SK-N-SH treated with all-trans-retinoic acid at 6 μM for 48 hours (cell line): ENCODE results near the gene LGI2.
"Not testable (repeated sequence)": the region's sequence is repeated elsewhere in the genome, so short reads cannot be mapped to it uniquely, and the experiment has no call there.

ENCODE experiments used
- ATAC-seq: fragments of 200-7000 bp; cut with Tn5 transposase; 3 replicates; pipeline ENCODE4 v1.9.1; 2020; ENCODE audit warnings: mild to moderate bottlenecking, moderate library complexity
- ARNTL ChIP-seq: fragments of 450-650 bp; formaldehyde crosslinking; IDR thresholded peaks from 2 replicates; pipeline ENCODE4 v1.5.0; 2020; ENCODE audit warnings: low read depth, mild to moderate bottlenecking, moderate library complexity, borderline replicate concordance
- BACH2 ChIP-seq: fragments of 250-450 bp; sonication (Bioruptor Pico); IDR thresholded peaks from 2 replicates; pipeline ENCODE4 v1.9.0; 2021; ENCODE audit warnings: mild to moderate bottlenecking, borderline replicate concordance
- CREB5 ChIP-seq: fragments of 250-450 bp; sonication (Bioruptor Pico); IDR thresholded peaks from 2 replicates; pipeline ENCODE4 v1.5.1; 2020; ENCODE audit warnings: low read depth, mild to moderate bottlenecking, moderate library complexity
- CSDC2 ChIP-seq: fragments of 250-450 bp; sonication (Bioruptor Pico); IDR thresholded peaks from 2 replicates; pipeline ENCODE4 v1.5.0; 2020; ENCODE audit warnings: mild to moderate bottlenecking, moderate library complexity
- ESRRG ChIP-seq: fragments of 250-450 bp; sonication (Bioruptor Pico); IDR thresholded peaks from 2 replicates; pipeline ENCODE4 v1.6.1; 2021; ENCODE audit warnings: mild to moderate bottlenecking
- GLIS3 ChIP-seq: fragments of 250-450 bp; sonication (Bioruptor Pico); IDR thresholded peaks from 2 replicates; pipeline ENCODE4 v1.5.0; 2020; ENCODE audit warnings: mild to moderate bottlenecking, moderate library complexity
- OSR1 ChIP-seq: fragments of 250-450 bp; sonication (Bioruptor Pico); IDR thresholded peaks from 2 replicates; pipeline ENCODE4 v1.8.0; 2022; ENCODE audit warnings: moderate library complexity, mild to moderate bottlenecking, inconsistent platforms
- POU6F1 ChIP-seq: fragments of 250-450 bp; sonication (Bioruptor Pico); IDR thresholded peaks from 2 replicates; pipeline ENCODE4 v1.8.0; 2021; ENCODE audit warnings: low read depth, mild to moderate bottlenecking, moderate library complexity, borderline replicate concordance
- PPARA ChIP-seq: fragments of 250-450 bp; sonication (Bioruptor Pico); IDR thresholded peaks from 2 replicates; pipeline ENCODE4 v1.5.0; 2020; ENCODE audit warnings: mild to moderate bottlenecking, borderline replicate concordance
- RARB ChIP-seq: fragments of 250-450 bp; sonication (Bioruptor Pico); IDR thresholded peaks from 2 replicates; pipeline ENCODE4 v1.8.0; 2021; ENCODE audit warnings: mild to moderate bottlenecking, moderate library complexity
- SNAI2 ChIP-seq: fragments of 250-450 bp; sonication (Bioruptor Pico); IDR thresholded peaks from 2 replicates; pipeline ENCODE4 v1.5.0; 2020; ENCODE audit warnings: mild to moderate bottlenecking, moderate library complexity
- TCF4 ChIP-seq: fragments of 250-450 bp; sonication (Bioruptor Pico); IDR thresholded peaks from 2 replicates; pipeline ENCODE4 v1.8.0; 2021; ENCODE audit warnings: mild to moderate bottlenecking, moderate library complexity, borderline replicate concordance
- TOX ChIP-seq: fragments of 250-450 bp; sonication (Bioruptor Pico); IDR thresholded peaks from 2 replicates; pipeline ENCODE4 v1.8.0; 2021; ENCODE audit warnings: mild to moderate bottlenecking, moderate library complexity, borderline replicate concordance
- TSHZ2 ChIP-seq: fragments of 250-450 bp; sonication (Bioruptor Pico); IDR thresholded peaks from 2 replicates; pipeline ENCODE4 v1.5.0; 2020; ENCODE audit warnings: mild to moderate bottlenecking, moderate library complexity
- ZC3H10 ChIP-seq: fragments of 250-450 bp; sonication (Bioruptor Pico); IDR thresholded peaks from 2 replicates; pipeline ENCODE4 v1.5.1; 2021; ENCODE audit warnings: mild to moderate bottlenecking, moderate library complexity
- ZFP3 ChIP-seq: fragments of 250-450 bp; sonication (Bioruptor Pico); IDR thresholded peaks from 2 replicates; pipeline ENCODE4 v1.5.0; 2020; ENCODE audit warnings: mild to moderate bottlenecking, moderate library complexity
- ZFP30 ChIP-seq: fragments of 450-650 bp; formaldehyde crosslinking; IDR thresholded peaks from 2 replicates; pipeline ENCODE4 v1.5.0; 2022; ENCODE audit warnings: mild to moderate bottlenecking, moderate library complexity
- ZNF565 ChIP-seq: fragments of 450-650 bp; formaldehyde crosslinking; conservative IDR thresholded peaks from 2 replicates; pipeline ENCODE4 v1.5.0; 2020; ENCODE audit warnings: low read depth, mild to moderate bottlenecking, moderate library complexity
- ZNF70 ChIP-seq: fragments of 450-650 bp; formaldehyde crosslinking; IDR thresholded peaks from 2 replicates; pipeline ENCODE4 v1.5.0; 2020; ENCODE audit warnings: mild to moderate bottlenecking, moderate library complexity
- ZNF8 ChIP-seq: fragments of 450-650 bp; formaldehyde crosslinking; IDR thresholded peaks from 2 replicates; pipeline ENCODE4 v1.5.0; 2020; ENCODE audit warnings: mild to moderate bottlenecking, moderate library complexity
- TF ChIP-seq, protein P1 (sequence below): fragments of 250-450 bp; sonication (Bioruptor Pico); IDR thresholded peaks from 2 replicates; pipeline ENCODE4 v1.5.1; 2021; ENCODE audit warnings: mild to moderate bottlenecking, moderate library complexity
- TF ChIP-seq, protein P2 (sequence below): fragments of 250-450 bp; sonication (Bioruptor Pico); IDR thresholded peaks from 2 replicates; pipeline ENCODE4 v1.8.0; 2020; ENCODE audit warnings: mild to moderate bottlenecking, moderate library complexity, borderline replicate concordance

The LGI2 gene

DNA sequence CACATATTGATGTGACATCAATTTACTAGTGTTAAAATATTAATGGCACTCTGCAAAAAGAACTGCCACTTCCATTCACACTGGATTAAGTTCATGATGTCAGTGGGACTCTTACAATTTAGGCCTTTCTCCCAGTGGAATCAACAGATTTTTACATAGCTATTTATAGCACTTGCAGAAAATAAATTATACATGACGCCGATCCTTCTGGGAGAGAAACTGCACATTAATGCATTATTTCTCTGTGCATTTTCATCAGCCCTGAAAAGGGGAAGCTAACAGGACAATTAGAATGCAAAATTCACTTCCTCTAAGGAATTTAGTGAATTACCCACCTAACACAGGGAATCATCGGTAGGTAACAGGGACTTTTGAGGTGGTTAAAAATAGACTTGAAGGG, 15.7 kb downstream of the LGI2 start:
- ATAC-seq: no peak
- TF ChIP-seq CSDC2 (CRISPR knock-in tag): no peak
- no peak for TF ChIP-seq ZC3H10
- TF ChIP-seq GLIS3 (CRISPR knock-in tag): no peak
- no peak for TF ChIP-seq TCF4 (CRISPR knock-in tag)
- no peak for TF ChIP-seq ESRRG (CRISPR knock-in tag)
- no peak for TF ChIP-seq ZFP30 (CRISPR knock-in tag)
- TF ChIP-seq, protein P1, sequence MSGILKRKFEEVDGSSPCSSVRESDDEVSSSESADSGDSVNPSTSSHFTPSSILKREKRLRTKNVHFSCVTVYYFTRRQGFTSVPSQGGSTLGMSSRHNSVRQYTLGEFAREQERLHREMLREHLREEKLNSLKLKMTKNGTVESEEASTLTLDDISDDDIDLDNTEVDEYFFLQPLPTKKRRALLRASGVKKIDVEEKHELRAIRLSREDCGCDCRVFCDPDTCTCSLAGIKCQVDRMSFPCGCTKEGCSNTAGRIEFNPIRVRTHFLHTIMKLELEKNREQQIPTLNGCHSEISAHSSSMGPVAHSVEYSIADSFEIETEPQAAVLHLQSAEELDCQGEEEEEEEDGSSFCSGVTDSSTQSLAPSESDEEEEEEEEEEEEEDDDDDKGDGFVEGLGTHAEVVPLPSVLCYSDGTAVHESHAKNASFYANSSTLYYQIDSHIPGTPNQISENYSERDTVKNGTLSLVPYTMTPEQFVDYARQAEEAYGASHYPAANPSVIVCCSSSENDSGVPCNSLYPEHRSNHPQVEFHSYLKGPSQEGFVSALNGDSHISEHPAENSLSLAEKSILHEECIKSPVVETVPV (CRISPR knock-in tag): no peak
- no peak for TF ChIP-seq PPARA (CRISPR knock-in tag)
- TF ChIP-seq ARNTL: no peak
- no peak for TF ChIP-seq ZFP3
- TF ChIP-seq ZNF70 (CRISPR knock-in tag): no peak
- no peak for TF ChIP-seq ZNF8 (CRISPR knock-in tag)
- TF ChIP-seq BACH2 (CRISPR knock-in tag): no peak
- TF ChIP-seq CREB5 (CRISPR knock-in tag): no peak
- no peak for TF ChIP-seq ZNF565 (CRISPR knock-in tag)
- no peak for TF ChIP-seq TOX
- no peak for TF ChIP-seq OSR1
- TF ChIP-seq SNAI2 (CRISPR knock-in tag): no peak

GRCh38 chr4:25014662-25014983, 16.1 kb downstream of the LGI2 start:
- not testable (repeated sequence) for ATAC-seq

DNA sequence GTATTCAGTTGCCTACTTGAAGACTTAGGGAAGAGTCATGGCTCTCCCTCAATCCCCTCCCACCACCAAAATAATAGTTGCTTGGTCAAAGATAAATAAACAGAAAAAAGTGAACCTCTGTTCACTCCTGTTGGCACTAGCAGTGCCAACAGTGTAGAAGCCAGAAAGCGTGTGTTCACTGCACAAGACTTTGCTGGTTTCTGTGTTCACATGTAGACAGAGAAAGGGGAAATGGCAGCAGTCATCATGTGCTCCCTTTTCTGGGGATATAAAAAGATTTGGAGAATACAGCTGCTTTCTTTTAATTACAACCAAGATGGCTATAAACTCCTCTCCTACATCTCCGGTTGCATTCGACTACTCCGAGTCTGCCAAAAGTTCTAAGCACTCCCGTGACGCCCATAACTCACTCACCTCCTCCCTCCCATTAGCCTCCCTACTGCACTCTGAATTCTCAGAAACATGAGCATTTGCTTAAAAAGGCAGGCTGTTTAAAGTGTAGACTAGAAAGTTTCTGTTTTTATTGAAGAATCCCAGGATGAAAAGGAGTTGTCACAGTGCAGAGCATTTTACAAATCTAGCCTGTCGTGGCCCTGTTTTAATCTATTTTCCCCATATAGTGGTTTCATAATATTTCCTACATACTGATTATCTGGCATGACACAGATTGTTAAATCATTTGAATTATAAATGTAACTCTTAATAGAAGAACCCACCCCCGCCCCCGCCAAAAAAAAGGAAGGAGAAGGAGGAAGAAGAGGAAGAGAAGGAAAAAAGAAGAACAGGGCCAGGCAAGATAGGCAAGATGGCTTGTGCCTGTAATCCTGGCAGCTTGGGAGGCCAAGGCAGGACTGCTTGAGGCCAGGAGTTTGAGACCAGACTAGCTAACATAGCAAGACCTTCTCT, 16.7 kb downstream of the LGI2 start:
- no peak for TF ChIP-seq TOX
- TF ChIP-seq CREB5 (CRISPR knock-in tag): no peak
- no peak for TF ChIP-seq ESRRG (CRISPR knock-in tag)
- no peak for ATAC-seq

- no peak for ATAC-seq
- TF ChIP-seq SNAI2 (CRISPR knock-in tag): no peak
- no peak for TF ChIP-seq ZFP30 (CRISPR knock-in tag)
- TF ChIP-seq ZNF8 (CRISPR knock-in tag): no peak
- no peak for TF ChIP-seq ARNTL
- no peak for TF ChIP-seq ZNF565 (CRISPR knock-in tag)
- no peak for TF ChIP-seq OSR1
- no peak for TF ChIP-seq POU6F1
- TF ChIP-seq, protein P2, sequence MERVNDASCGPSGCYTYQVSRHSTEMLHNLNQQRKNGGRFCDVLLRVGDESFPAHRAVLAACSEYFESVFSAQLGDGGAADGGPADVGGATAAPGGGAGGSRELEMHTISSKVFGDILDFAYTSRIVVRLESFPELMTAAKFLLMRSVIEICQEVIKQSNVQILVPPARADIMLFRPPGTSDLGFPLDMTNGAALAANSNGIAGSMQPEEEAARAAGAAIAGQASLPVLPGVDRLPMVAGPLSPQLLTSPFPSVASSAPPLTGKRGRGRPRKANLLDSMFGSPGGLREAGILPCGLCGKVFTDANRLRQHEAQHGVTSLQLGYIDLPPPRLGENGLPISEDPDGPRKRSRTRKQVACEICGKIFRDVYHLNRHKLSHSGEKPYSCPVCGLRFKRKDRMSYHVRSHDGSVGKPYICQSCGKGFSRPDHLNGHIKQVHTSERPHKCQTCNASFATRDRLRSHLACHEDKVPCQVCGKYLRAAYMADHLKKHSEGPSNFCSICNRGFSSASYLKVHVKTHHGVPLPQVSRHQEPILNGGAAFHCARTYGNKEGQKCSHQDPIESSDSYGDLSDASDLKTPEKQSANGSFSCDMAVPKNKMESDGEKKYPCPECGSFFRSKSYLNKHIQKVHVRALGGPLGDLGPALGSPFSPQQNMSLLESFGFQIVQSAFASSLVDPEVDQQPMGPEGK (CRISPR knock-in tag): no peak
- no peak for TF ChIP-seq TCF4 (CRISPR knock-in tag)
- no peak for TF ChIP-seq RARB (CRISPR knock-in tag)
- TF ChIP-seq TSHZ2 (CRISPR knock-in tag): no peak
Observed at GRCh38 chr4:25012655-25013054, 18.1 kb downstream of the LGI2 start.
